Measurements from ENCODE around the gene CTCFL.

GRCh38 chr20:57474816-57475215, 50.1 kb downstream of the CTCFL start:
- no peak for TF ChIP-seq CTCF (conservative IDR thresholded peaks at IDR 0.05 in 1 of 2, IDR thresholded peaks at IDR 0.05 in 1 of 2; ENCODE audit: low read depth in 1 of 2, low read length in 2 of 2)
- TF ChIP-seq EZH2 (IDR thresholded peaks at IDR 0.05; ENCODE audit: low read length, missing control alignments), result no peak

Data from fibroblast of lung (primary cell).